ENCODE results near the gene ASB7. TPM values are rescaled to one million over a fixed set of nuclear protein-coding genes. Genes with fewer than 3 reads are reported as not detected.
A peak's percentile ranks its signal among the peaks of the same experiment; 100 is the strongest.
"Not testable (repeated sequence)": the region's sequence is repeated elsewhere in the genome, so short reads cannot be mapped to it uniquely, and the experiment has no call there.

Gene ASB7
- total and polyA plus RNA-seq, 2 donors from 2014 or later: 5.3 to 17.7 TPM

DNA sequence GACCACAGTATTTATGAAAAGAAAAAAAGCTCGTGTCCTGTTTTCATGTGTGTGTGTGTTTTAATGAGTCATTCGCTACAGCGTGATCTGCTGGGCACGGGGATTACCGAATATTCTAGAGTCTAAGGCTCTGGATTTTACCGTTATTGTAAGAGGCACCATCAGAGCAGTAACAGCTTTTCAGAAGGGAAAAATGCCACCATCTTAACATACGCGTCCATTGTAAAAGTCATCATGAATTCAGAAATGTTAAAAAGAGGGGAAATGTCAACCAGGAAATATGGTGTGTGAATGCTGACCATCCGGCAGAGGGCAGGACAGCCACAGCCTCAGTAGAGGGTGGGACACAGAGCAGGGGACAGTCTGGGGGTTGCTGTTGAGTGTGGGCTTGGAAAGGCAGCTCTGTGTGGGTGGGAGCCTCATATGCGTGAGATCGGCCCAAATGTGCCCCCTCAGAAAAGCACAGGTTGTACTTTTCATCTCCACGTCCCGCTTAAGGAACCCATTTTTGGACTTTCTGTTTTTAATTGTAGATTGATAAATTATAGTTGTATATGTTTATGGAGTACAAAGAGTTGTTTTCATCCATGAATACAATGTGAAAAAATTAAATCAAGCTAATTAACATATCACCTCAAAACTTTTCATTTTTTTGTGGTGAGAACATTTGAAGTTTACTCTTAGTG lies 69.6 kb downstream of the ASB7 start:
- no peaks in the 10 kb centered on the region for H3K9me3 ChIP-seq (ENCODE audit: control insufficient read depth in 2 of 3, insufficient read depth in 1 of 3, low read length in 3 of 3)
- intact Hi-C loops (cut with DNase I): no loop called here
- no peaks in the 10 kb centered on the region for H3K4me1 ChIP-seq (ENCODE audit: control insufficient read depth in 2 of 3, insufficient read depth in 2 of 3, low read depth in 1 of 3, low read length in 3 of 3)
- H3K27me3 ChIP-seq (ENCODE audit: control insufficient read depth, insufficient read depth, low read length): no peaks in the 10 kb centered on the region
- peak; percentile 45 for TF ChIP-seq CTCF (IDR thresholded peaks at IDR 0.05; ENCODE audit: borderline replicate concordance, extremely low read depth, insufficient read depth)
- FAIRE-seq (no peak), DNase-seq (peak in 3 of 5 donors; percentile 33 to 62 (median 40))
- no peaks in the 10 kb centered on the region for H3K36me3 ChIP-seq (ENCODE audit: control insufficient read depth in 2 of 3, insufficient read depth in 3 of 3, low read length in 3 of 3)
- no peak overlapping the region for H3K9ac ChIP-seq (ENCODE audit: low read length in 3 of 3)
- H3K27ac ChIP-seq (ENCODE audit: low read depth in 2 of 2, low read length in 2 of 2): no peak overlapping the region
- no peak overlapping the region for H3K4me3 ChIP-seq (ENCODE audit: low read length in 3 of 3)

DNA sequence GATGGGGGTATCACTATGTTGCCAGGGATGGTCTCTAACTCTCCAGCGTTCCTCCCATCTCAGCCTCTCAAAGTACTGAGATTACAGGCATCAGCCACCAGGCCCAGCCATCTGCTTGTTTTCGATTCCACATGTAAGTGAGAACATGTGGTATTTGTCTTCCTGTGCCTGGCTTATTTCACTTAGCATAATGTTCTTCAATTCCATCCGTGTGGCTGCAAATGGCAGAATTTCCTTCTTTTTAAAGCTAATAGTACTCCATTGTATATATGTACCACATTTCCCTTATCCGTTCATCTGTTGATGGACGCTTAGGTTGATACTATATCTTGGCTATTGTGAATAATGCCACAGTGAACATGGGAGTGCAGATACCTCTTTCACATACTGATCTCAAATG lies 70.6 kb downstream of the ASB7 start:
- Histone ChIP-seq H3K4me1 (ENCODE audit: control insufficient read depth in 2 of 3, insufficient read depth in 2 of 3, low read depth in 1 of 3, low read length in 3 of 3) (no peaks in the 10 kb centered on the region), H3K9me3 (ENCODE audit: control insufficient read depth in 2 of 3, insufficient read depth in 1 of 3, low read length in 3 of 3) (no peaks in the 10 kb centered on the region), H3K27ac (ENCODE audit: low read depth in 2 of 2, low read length in 2 of 2) (no peak overlapping the region), H3K9ac (ENCODE audit: low read length in 3 of 3) (no peak overlapping the region), H3K27me3 (ENCODE audit: control insufficient read depth, insufficient read depth, low read length) (no peaks in the 10 kb centered on the region), H3K4me3 (ENCODE audit: low read length in 3 of 3) (no peak overlapping the region), H3K36me3 (ENCODE audit: control insufficient read depth in 2 of 3, insufficient read depth in 3 of 3, low read length in 3 of 3) (no peaks in the 10 kb centered on the region)
- FAIRE-seq: no peak
- no peak for DNase-seq
- intact Hi-C loops (cut with DNase I): no loop called here
- TF ChIP-seq CTCF (IDR thresholded peaks at IDR 0.05; ENCODE audit: borderline replicate concordance, extremely low read depth, insufficient read depth): no peak

DNA sequence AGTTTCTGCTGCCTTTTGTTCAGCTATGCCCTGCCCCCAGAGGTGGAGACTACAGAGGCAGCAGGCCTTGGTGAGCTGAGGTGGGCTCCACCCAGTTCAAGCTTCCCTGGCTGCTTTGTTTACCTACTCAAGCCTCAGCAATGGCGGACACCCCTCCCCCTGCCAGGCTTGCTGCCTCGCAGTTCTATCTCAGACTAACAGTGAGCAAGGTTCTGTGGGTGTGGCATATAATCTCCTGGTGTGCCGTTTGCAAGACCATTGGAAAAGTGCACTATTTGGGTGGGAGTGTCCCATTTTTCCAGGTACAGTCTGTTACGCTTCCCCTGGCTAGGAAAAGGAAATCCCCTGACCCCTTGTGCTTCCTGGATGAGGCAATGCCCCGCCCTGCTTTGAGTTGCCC lies 76.8 kb downstream of the ASB7 start:
- not testable (repeated sequence) for DNase-seq; FAIRE-seq; H3K27ac ChIP-seq (ENCODE audit: low read depth in 2 of 2, low read length in 2 of 2)

DNA sequence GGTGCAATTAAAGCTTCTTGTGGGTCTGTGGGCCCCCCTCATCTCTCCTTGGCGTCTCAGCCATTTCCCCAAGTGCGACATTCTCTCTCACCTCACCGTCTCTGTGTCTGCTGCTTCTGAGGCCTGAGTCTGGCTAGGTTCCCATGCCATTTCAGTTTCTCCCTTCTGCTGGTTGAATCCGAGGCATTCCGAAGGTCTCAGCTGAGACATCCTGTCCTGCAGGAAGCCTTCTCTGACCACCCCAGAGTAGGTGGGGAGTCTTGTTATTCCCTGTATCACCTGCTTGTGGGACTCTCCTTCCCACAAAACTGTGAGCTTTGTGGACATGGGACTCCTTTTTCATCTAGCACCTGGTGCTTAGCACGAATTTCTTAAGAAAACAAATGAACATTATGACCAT lies 78.3 kb downstream of the ASB7 start:
- H3K9ac ChIP-seq (ENCODE audit: low read length in 3 of 3): no peak overlapping the region
- no peak for TF ChIP-seq CTCF (IDR thresholded peaks at IDR 0.05; ENCODE audit: borderline replicate concordance, extremely low read depth, insufficient read depth)
- H3K36me3 ChIP-seq (ENCODE audit: control insufficient read depth in 2 of 3, insufficient read depth in 3 of 3, low read length in 3 of 3): no peaks in the 10 kb centered on the region
- DNase-seq (no peak), FAIRE-seq (no peak)
- H3K4me3 ChIP-seq (ENCODE audit: low read length in 3 of 3): no peak overlapping the region
- no peak overlapping the region for H3K27ac ChIP-seq (ENCODE audit: low read depth in 2 of 2, low read length in 2 of 2)
- no peaks in the 10 kb centered on the region for H3K27me3 ChIP-seq (ENCODE audit: control insufficient read depth, insufficient read depth, low read length)
- intact Hi-C loops (cut with DNase I): no loop called here
- no peaks in the 10 kb centered on the region for H3K4me1 ChIP-seq (ENCODE audit: control insufficient read depth in 2 of 3, insufficient read depth in 2 of 3, low read depth in 1 of 3, low read length in 3 of 3)
- H3K9me3 ChIP-seq (ENCODE audit: control insufficient read depth in 2 of 3, insufficient read depth in 1 of 3, low read length in 3 of 3): no peaks in the 10 kb centered on the region

More for the DNA sequence above, 76.8 kb downstream of the ASB7 start:
- H3K9ac ChIP-seq (ENCODE audit: low read length in 3 of 3); H3K4me3 ChIP-seq (ENCODE audit: low read length in 3 of 3); H3K4me1 ChIP-seq (ENCODE audit: control insufficient read depth in 2 of 3, insufficient read depth in 2 of 3, low read depth in 1 of 3, low read length in 3 of 3); H3K36me3 ChIP-seq (ENCODE audit: control insufficient read depth in 2 of 3, insufficient read depth in 3 of 3, low read length in 3 of 3); H3K9me3 ChIP-seq (ENCODE audit: control insufficient read depth in 2 of 3, insufficient read depth in 1 of 3, low read length in 3 of 3); H3K27me3 ChIP-seq (ENCODE audit: control insufficient read depth, insufficient read depth, low read length); intact Hi-C loops (cut with DNase I): not testable (repeated sequence)
